Transverse colon (tissue), 4 donors: Measurements from ENCODE around the gene CBX3. TPM values are rescaled to one million over a fixed set of nuclear protein-coding genes. Genes with fewer than 3 reads are reported as not detected.
"Not testable (repeated sequence)": the region's sequence is repeated elsewhere in the genome, so short reads cannot be mapped to it uniquely, and the experiment has no call there.

ENCODE experiments used
- DNase-seq: peaks from one replicate; pipeline ENCODE4 v3.0.0-alpha.2; 2019
- H3K27ac ChIP-seq, 4 donors: fragments of 200-600 bp; sonication (generic); 2 replicates each; pipeline ENCODE4 v1.5.1; 2016 to 2018; ENCODE audit warnings: inconsistent platforms in 4 of 4
- H3K27me3 ChIP-seq: fragments of 200-600 bp; sonication (generic); 2 replicates; pipeline ENCODE4 v1.5.1; 2017; ENCODE audit warnings: inconsistent platforms
- H3K36me3 ChIP-seq, 4 donors: fragments of 200-600 bp; sonication (generic); 2 replicates each; pipeline ENCODE4 v1.5.1; 2017 to 2019; ENCODE audit warnings: inconsistent platforms in 4 of 4
- H3K4me1 ChIP-seq, 4 donors: fragments of 200-600 bp; sonication (generic); 2 replicates each; pipeline ENCODE4 v1.5.1; 2017 to 2020; ENCODE audit warnings: inconsistent platforms in 4 of 4
- H3K4me3 ChIP-seq, 4 donors: fragments of 200-600 bp; sonication (generic); 1 replicate in 1 of 4; 2 replicates in 3 of 4; pipeline versions ENCODE4 v1.5.1 to v1.6.1; 2017 to 2019; ENCODE audit warnings: inconsistent platforms in 4 of 4
- H3K9me3 ChIP-seq, 2 donors: fragments of 200-600 bp; sonication (generic); 2 replicates each; pipeline ENCODE4 v1.5.1; 2017 to 2019; ENCODE audit warnings: inconsistent platforms in 2 of 2
- CTCF ChIP-seq, 5 experiments: fragments of 200-600 bp in 3 of 5; fragments of 450-650 bp in 2 of 5; sonication (generic) in 3 of 5; IDR thresholded peaks; 1 replicate in 2 of 5; 2 replicates in 3 of 5; pipeline ENCODE4 v1.5.1; 2016 to 2017; ENCODE audit warnings: antibody characterized with exemption in 5 of 5, inconsistent platforms in 3 of 5, mild to moderate bottlenecking in 2 of 5, moderate library complexity in 1 of 5
- EP300 ChIP-seq: sonication (generic); formaldehyde crosslinking; IDR thresholded peaks from one replicate; pipeline ENCODE4 v1.6.1; 2017; ENCODE audit warnings: antibody characterized with exemption, low read depth
- POLR2A ChIP-seq: fragments of 450-650 bp; IDR thresholded peaks from one replicate; pipeline ENCODE4 v1.6.1; 2016; ENCODE audit warnings: antibody characterized with exemption, mild to moderate bottlenecking, moderate library complexity
- POLR2AphosphoS5 ChIP-seq, 3 donors: sonication (generic); formaldehyde crosslinking; IDR thresholded peaks; one replicate each; pipeline ENCODE4 v1.6.1; 2016; ENCODE audit warnings: antibody characterized with exemption in 3 of 3
- WGBS, 2 donors: methylation state at CpG; one replicate each; pipeline ENCODE4 v1.1.5; 2018; ENCODE audit warnings: low coverage in 1 of 2; 5-methylcytosine and 5-hydroxymethylcytosine counted together
- in situ Hi-C, 4 donors: fragments of 200-750 bp; cut with MboI; loops; one replicate each; pipeline versions ENCODE4 v1.15.0 to v1.15.1; 2017; ENCODE audit warnings: low sequenced_read_pairs in 3 of 4, low pct_ligation_motif_present in 1 of 4, low pct_unique_long_range_greater_than_20kb in 1 of 4
- intact Hi-C: fragments of 100-400 bp; cut with DNase I; formaldehyde crosslinking; loops from one replicate; pipeline ENCODE4 v1.15.1; 2023; ENCODE audit warnings: low total_unique reads
- total RNA-seq, 4 donors: library from RNA; depleted of rRNA; stranded (reverse); fragments of >200 nt; gene quantifications; one replicate each; pipeline ENCODE4 v1.1.0, GENCODE V29; 2016

Gene CBX3
- total RNA-seq, result 100 to 1,000 TPM in 1 of 4 donors, 10 to 100 TPM in 3; 48.2 to 107 (median 60.3) TPM

GRCh38 chr7:26201247-26202018 lies at the start of gene CBX3:
TSS of gene CBX3 (plus strand) at chr7:26201745. CDS start at chr7:26202999, 1,254 bp downstream.
- in situ Hi-C loops, result no loop called here
- WGBS, 2 donors, result 0% methylated on average over 26 of the region's 86 CpGs; no CpG with 5 or more reads in 1 of the 2 donors
- Histone ChIP-seq H3K27me3 (no peaks in the 10 kb centered on the region), H3K36me3 (peaks cover 0 to 16% (median 3%) of the 10 kb centered on the region in 4 donors), H3K4me3 (peak within 1 kb of the TSS; percentile 78 to 98 (median 86)), H3K9me3 (no peaks in the 10 kb centered on the region), H3K4me1 (peaks cover 27 to 49% (median 36%) of the 10 kb centered on the region in 4 donors), H3K27ac (peak within 1 kb of the TSS; percentile 97 to 100 (median 99))
- TF ChIP-seq EP300, result no peak
- peak; percentile 86 for TF ChIP-seq POLR2A
- no peak for TF ChIP-seq CTCF (IDR thresholded peaks at IDR 0.05)
- peak; percentile 93 to 97 (median 95) for TF ChIP-seq POLR2AphosphoS5 (IDR thresholded peaks at IDR 0.05)
- intact Hi-C loops, result loop anchor here (2.0 to 10.0 kb wide), 2 partner anchors 163 to 345 kb away; no protein-coding TSS in a partner anchor
- DNase-seq, result peak; percentile 91

- in situ Hi-C loops (no loop called here), intact Hi-C loops (no loop called here)
- TF ChIP-seq EP300 (no peak), POLR2AphosphoS5 (IDR thresholded peaks at IDR 0.05) (peak; percentile 3 to 53 (median 35)), POLR2A (peak; percentile 46), CTCF (IDR thresholded peaks at IDR 0.05) (peak in 1 of 5 experiments; percentile 17)
- H3K27ac ChIP-seq, result peak within 1 kb of the TSS; percentile 57 to 82 (median 75)
- peaks cover 0 to 38% (median 27%) of the 10 kb centered on the region in 4 donors for H3K4me1 ChIP-seq
- 1% methylated on average over 22 of the region's 95 CpGs; no CpG with 5 or more reads in 1 of the 2 donors for WGBS, 2 donors
- H3K36me3 ChIP-seq, result no peaks in the 10 kb centered on the region
- peak; percentile 92 for DNase-seq
- H3K9me3 ChIP-seq, result no peaks in the 10 kb centered on the region
- peak within 1 kb of the TSS; percentile 43 to 77 (median 72) for H3K4me3 ChIP-seq
- H3K27me3 ChIP-seq, result peaks cover 5% of the 10 kb centered on the region
Measured at GRCh38 chr7:26151953-26152781, 49.4 kb upstream of the CBX3 start, which contains the start of gene NFE2L3. TSS of gene NFE2L3 (plus strand) at chr7:26152198. CDS start at chr7:26152499, 301 bp downstream.

DNA sequence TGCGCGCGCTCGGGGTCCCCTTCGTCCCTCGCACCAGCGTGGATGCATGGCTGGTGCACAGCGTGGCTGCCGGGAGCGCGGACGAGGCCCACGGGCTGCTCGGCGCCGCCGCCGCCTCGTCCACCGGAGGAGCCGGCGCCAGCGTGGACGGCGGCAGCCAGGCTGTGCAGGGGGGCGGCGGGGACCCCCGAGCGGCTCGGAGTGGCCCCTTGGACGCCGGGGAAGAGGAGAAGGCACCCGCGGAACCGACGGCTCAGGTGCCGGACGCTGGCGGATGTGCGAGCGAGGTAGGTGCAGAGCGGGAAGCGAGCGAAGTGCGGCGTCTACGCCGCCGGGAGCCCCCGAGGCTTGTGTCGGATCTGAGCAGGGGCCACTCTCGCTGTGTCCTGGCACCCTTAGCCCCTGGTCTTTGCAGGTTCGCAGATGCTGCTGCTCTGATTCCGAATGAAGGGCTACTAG lies 48.7 kb upstream of the CBX3 start:
- in situ Hi-C loops, result not testable (repeated sequence)
- WGBS, 2 donors, result 0% methylated on average over 13 of the region's 54 CpGs; no CpG with 5 or more reads in 1 of the 2 donors
- peak overlapping the region; percentile 57 to 82 (median 75) for H3K27ac ChIP-seq

DNA sequence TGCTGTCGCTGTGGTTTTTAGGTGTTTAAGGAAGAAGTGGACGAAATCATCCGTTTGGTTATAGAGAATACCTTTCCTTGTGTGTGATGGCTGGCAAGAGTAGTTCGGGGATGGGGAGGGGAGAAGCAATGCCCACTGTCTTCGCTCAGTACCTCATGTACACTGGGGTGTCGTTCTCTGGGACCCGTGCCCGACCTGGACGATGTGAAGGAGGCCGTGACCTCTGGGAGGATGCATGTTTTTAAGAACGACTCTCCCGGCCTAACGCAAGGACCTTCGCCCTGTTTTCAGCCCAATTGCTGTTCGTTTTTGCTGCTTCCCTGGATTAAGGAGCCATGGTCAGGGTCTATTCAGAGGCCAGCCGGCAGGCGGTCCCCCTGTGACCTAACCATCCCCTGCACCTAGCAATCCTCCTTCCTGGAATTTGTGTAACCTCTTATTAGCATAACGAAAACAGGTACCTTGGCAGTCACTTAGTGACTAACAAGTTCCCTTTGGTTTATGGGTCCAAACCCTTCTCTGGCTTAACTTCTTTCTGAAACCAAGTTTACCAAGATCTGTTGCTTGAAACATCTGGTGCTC lies 48.2 kb upstream of the CBX3 start:
- H3K36me3 ChIP-seq, result no peaks in the 10 kb centered on the region
- H3K27me3 ChIP-seq, result peaks cover 5% of the 10 kb centered on the region
- peak in 1 of 5 experiments; percentile 15 for TF ChIP-seq CTCF (IDR thresholded peaks at IDR 0.05)
- no peak for TF ChIP-seq POLR2A
- no peak for TF ChIP-seq EP300
- TF ChIP-seq POLR2AphosphoS5 (IDR thresholded peaks at IDR 0.05), result no peak
- intact Hi-C loops, result no loop called here
- H3K4me3 ChIP-seq, result peak overlapping the region; percentile 43 to 77 (median 72)
- 9 to 11% methylated on average over 7 to 18 of the region's 18 CpGs for WGBS, 2 donors
- peak overlapping the region; percentile 57 to 82 (median 75) for H3K27ac ChIP-seq
- H3K4me1 ChIP-seq, result peaks cover 0 to 49% (median 31%) of the 10 kb centered on the region in 4 donors
- in situ Hi-C loops, result no loop called here
- DNase-seq, result peak; percentile 23
- no peaks in the 10 kb centered on the region for H3K9me3 ChIP-seq

More for the DNA sequence above, 48.7 kb upstream of the CBX3 start:
- intact Hi-C loops, H3K27me3 ChIP-seq, H3K9me3 ChIP-seq, H3K36me3 ChIP-seq: not testable (repeated sequence)
- peak; percentile 48 for DNase-seq
- H3K4me3 ChIP-seq, result peak overlapping the region; percentile 43 to 77 (median 72)
- peaks cover 0 to 44% (median 29%) of the 10 kb centered on the region in 4 donors for H3K4me1 ChIP-seq
